ENCODE results near the gene CXCL12.

CXCL12 gene

DNA sequence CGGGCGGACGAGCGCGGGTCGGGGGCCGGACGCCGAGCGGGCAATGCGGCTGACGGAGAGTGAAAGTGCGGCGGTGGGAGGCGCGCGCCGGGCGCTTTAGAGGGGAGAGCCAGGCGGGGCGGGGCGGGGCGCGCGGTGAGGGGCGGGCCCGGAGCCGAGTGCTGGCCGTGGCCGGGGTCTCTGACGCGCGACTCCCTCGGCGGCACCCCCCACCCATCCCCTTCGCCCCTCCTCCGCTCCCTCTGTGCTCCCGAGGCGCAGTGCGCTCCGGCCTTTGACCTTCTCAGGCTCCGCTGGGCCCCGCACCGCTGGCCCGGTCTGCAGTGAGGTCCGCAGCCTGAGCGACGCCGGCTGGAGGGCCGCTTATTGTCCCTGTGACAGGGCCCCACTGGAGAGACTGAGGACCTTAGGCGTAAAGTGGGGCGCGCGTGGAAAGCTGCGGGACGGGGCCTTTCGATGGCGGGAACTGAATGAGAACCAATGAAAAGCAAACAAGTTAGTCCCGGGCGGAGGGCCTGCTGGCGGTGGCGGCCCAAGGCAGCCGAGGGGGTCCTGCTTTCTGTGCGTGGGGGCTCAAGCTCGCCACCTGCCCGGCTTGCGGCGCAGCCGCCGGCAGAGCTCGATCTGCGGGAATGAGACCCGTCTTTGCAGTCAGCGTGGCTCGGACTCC lies at the start of gene CXCL12:
TSS of gene CXCL12 (minus strand) at position 72 of the 670 bp plus-strand sequence. CDS start 92 bp downstream, outside the sequence.
- no peak for DNase-seq

DNA sequence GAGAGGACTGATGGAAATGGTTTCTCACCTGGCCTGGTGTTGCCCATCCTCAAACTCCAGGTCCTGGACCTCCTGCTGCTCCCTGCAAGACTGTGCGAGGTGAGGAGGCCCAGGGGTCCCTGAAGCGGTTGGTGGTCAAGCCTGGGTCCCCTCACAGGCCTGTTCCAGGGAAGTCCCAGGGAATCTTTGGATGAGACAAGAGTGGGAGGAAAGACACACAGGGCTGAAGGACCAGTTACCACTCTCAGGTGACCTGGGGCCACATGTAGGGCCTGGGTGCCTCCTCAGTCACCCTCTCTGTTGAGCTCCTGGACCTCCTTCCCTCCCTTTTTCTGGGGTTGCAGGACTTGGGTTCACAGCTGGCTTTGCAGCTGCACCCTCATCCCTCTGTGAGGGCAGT lies 42.6 kb upstream of the CXCL12 start:
- DNase-seq = peak in 1 of 6 experiments; percentile 0

DNA sequence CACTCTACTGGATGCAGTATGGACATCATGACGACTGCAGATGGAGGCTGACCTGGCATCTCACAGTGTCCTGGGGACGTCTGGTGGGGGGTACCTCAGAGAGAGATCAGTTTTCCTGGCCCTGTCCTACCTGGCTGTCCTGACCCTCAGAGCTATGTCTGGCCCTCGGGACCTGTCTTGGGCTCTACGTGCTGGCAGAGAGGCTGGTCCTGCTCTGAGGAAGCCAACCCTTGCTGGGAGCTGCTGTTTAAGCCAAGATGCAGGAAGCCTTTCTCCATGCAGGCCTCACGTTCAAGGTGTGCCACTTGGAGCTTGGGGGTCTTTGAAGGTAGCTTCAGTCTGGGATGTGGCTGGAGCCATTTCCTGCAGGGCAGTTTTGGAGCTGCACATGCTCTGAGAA lies 42.1 kb upstream of the CXCL12 start:
- DNase-seq = no peak

DNA sequence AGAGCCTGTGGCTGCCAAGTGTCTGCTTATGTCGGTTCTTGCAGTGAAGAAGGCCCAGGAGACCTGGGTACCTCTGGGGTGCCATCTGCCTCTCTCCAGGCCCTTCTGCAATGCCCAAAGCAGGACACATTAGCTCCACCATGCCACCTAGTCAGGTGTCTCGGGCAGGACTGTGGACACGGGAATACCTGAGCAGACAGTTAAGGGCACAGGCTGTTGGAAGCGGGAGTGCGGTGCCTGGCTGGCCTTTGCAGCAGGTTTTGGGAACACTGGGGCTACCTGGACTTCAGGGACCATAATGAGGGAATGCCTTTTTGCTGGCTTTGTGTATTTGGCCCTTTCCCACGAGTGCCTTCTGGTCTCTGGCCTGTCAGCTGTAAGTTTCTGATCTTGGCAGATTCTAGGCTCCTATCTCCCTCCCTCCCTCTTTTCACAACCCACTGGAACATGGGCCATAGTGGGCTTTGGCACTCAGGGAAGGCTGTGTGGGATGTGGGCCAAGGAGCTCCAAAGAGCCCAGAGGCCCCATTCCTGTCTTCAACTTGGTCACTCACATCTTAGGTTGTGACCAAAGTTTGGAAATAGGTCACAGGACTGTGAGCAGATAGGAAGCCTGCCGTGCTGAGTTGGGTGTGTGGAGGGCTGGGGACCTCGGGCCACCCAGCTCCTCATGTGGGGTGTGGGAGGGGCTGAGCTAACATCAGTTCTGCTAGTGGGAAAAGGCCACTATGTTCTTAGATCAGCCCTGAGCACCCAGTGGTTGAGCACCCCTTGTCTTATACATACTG lies 41.5 kb upstream of the CXCL12 start:
- no peak for DNase-seq

DNA sequence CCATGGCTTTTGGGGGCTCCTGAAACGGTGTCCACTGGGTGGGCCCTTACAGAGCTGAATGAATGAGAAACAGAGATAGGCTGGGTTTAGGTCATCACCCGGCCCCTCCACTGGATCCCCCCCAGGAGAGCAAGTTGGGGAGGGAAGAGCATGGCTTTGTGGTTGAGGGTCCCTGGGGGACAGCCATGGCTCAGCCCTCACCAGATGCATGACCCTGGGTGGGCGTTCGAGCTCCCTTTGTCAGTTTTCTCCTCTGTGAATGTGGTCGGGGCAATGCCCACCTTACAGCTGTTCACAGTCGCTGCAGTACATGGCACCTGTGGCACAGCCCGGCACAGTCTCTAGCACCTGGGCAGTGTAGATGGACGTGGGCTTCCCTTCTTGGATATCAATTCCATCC lies 40.6 kb upstream of the CXCL12 start:
- DNase-seq = no peak

DNA sequence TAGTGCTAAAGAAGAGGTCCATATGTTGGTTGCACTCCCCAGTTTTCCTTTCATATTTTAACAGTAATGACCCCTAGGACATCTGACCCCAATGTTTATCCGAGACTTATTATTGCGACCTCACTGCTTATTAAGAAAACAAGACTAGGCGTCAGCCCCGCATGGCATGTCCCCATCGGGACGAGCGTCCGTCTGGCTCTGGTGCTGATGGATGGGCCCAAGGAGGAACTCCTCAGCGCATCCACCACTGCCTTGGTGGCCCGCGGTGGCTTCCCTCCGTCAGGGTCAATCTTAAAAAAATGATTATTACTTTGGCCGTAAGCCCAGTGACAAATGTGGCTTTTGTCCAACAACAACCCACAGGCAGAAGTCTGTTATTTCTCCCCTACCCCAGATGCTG lies 40.1 kb upstream of the CXCL12 start:
- DNase-seq = no peak

DNA sequence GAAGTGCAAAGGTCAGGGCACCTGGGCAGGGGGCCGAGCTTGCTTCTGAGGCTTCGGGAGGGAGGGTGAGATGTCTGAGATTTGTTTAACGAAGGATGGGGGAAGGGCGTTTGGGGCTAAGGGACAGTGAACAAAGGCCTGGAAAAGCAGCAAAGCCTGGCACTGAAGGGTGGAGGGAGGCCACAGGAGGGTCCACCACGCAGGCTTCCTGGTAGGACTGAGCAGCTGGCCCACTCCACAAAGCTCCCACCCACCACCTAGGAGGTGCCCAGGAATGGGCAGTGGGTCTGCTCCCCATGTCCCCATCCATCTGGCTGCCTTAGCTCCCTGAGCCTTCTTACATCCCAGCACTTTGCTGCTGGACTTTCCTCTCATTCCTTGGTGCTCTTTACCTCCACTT lies 39.4 kb upstream of the CXCL12 start:
- DNase-seq = no peak

DNA sequence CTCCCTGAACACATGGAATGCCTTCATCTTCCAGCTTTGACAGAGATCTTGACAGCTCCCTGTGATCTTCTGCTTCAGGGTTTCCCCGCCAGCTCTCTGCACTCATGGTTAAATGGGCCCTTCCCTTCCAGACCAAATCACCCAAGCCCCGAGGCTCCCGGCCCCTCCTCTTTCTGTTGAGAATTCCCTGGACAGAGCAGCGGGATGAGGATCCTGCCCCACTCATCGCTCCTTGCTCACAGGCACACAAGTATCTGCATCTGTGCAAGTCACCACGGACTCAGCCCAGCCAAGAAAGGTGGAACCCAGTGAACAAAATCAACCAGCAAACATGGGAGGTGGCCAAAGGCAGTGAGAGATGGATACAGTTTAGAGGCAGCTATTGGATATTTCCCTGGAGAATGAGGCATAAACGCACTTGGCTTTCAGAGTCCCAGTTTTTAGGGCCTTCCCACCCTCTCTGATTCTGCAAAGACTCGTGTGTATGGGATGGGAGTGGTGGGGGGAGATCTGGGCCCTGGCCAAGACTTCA lies 37.7 kb upstream of the CXCL12 start:
- DNase-seq = no peak

DNA sequence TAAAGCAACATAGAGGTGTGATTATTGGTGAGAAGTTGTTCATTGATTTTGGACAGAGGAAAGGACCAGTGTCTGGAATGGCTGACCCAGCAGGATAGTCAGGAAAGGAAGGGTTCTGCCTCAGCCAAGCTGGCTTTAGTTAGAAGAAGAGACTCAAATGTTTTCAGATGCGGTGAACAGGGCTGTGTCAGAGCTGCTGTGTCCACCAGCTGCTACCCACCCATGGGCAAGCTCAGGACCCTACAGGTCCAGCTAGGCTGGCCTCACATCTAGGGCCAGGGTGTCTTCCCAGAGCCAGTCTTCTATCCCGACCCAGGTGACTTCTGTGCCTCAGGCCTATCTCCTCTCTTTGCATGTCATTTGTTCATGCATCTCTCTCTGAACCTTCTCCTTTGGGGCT lies 37.3 kb upstream of the CXCL12 start:
- DNase-seq = no peak

DNA sequence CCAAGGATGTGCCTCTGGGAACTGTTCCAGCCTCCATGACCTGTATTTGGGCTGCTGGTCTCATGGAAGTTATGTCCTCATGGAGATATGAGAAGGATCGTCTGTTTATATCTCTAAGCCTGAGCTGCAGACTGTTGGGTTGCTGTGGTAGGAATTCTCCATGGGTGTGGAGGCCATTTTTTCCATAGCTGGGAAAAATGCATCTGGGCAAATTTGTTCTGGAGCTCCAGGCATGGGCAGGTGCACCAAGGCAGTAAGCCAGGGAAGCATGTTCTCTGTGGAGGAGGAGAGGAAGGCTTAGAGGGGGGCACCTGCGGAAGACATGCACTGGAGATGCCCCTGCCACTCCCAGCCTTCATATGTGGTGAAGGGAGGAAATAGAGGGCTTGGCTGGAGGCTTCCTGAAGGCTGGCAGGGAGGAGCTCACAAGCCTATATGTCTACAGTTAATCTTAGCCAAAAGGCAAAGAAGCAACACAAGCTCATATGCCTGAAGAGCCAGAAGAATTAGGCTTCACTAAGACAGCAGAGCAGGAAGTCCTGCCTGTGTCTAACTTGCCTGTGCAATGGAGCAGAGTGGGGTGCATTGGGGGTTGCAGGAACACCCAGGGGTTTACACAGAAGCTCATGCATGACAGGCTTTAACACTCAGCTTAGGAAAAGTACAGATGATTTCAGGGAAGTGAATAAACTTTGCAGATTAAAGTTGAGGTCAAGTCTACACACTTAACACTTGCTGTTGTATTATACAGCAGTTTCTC lies 35.1 kb upstream of the CXCL12 start:
- DNase-seq = no peak

DNA sequence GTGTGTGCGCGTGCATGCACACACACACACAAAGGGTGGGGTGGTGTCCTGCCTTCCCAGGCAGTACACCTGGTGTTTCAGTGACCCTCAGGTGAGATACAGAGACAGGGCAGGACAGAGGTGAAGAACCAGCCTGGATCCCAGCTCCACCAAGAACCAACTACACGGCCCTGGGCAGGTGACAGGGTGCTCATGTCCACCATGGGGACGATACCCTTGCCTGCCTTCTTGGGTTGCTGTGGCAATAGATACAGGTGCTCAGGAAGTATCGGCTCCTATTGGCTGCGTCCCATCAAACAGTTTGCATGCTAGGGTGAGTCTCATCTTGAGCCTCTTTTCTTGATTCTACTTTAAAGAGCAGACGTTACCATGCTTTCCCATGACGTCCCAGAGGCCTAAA lies 33.7 kb upstream of the CXCL12 start:
- no peak for DNase-seq

DNA sequence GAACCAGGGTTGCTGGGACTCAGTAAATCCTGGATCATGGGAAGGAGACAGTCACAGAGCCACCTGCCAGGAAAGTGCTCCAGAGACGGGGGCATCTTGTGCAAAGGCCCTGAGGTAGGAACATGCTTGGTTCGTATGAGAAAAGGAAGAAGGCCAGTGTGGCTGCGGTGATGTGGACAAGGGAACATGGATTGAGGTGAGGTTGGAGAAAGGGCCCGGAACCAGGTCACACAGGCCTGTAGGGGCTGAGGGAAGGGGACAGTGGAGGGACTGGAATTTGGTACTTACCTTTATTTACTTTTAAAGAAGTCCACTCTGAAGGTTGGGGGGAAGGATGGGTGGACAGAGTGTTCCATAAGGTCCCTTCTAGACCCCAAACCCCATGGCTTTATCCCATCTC lies 32.9 kb upstream of the CXCL12 start:
- DNase-seq = no peak

DNA sequence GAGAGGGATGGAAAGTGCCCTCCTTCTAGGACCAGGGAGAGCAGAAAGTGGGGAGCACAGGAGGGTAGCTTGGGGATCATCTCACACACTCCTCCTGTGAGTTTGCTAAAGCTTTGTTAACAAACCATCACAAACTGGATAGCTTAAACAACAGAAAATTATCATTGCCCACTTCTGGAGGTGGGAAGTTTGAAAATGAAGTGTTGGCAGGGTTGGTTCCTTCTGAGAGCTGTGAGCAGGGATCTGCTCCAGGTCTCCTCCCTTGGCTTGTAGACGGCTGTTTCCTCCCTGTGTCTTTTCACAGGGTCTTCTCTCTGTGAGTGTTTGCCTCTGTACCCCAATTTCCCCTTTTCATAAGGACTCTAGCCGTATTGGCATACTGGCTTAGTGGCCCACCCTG lies 32.0 kb upstream of the CXCL12 start:
- DNase-seq = no peak

DNA sequence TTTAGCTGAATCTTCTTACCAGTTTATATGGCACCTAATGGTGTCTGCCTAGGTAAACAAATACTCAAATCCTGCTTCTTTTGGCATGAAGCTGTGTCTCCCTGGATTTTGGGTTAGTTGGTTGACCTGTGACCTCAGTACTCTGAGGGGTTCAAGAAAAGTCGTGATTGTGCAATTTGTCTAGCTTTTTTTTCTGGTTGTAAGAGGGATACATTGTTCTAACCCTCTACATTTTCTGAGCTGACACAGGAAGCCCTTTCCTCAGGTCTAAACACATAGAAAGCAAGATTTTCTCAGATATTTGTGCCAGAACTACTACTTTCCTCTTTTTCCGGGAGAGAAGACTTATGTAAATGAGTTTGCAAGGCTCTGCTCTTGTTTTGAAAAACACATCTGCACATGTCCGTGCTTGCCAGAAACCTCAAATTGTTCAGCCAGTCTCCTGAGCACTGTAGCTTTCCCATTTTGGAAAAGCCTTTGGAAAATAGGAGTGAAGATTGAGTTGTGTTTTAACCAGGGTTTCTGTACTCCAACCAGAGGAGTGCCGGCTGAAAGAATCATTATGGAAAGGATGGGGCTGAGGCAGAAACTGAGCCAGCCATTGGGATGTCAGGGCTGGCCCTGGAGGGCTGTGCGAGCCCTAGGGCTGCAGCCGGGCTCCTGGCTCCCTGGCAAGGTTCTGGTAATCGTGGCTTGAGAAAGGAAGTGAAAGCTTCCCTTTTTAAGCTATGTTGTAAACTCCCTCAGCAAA lies 31.3 kb upstream of the CXCL12 start:
- DNase-seq = no peak

DNA sequence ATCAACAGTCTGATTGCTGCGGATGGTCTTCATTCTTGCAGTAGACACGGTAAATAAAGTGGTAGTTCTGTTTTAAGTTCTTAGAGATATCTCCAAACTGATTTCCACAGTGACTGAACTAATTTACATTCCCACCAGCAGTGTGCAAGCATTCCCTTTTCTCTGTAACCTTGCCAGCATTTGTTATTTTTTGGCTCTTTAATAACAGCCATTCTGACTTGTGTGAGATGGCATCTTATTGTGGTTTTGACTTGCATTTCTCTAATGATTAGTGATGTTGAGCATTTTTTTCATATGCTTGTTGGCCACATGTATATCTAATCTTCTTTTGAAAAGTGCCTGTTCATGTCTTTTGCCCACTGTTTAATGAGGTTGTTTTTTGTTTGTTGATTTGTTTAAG lies 30.2 kb upstream of the CXCL12 start:
- no peak for DNase-seq

DNA sequence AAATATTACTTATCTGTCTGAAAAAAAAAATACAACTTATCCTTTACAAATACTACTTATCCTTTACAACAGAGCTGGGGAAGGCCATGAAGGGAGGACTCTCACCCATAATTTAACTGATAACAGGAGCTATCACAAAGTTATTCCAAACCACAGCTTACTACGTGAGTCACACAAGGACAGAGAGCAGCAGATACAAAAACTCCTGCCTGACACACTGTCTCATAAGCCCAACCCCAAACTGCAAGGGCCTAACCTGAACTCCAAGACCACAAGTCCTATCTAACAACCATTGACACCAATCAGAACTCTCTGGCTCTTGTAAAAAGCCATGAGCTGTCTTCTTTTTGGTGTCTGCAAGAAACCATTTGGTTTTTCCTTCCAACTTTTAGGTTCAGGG lies 28.5 kb upstream of the CXCL12 start:
- DNase-seq = no peak

DNA sequence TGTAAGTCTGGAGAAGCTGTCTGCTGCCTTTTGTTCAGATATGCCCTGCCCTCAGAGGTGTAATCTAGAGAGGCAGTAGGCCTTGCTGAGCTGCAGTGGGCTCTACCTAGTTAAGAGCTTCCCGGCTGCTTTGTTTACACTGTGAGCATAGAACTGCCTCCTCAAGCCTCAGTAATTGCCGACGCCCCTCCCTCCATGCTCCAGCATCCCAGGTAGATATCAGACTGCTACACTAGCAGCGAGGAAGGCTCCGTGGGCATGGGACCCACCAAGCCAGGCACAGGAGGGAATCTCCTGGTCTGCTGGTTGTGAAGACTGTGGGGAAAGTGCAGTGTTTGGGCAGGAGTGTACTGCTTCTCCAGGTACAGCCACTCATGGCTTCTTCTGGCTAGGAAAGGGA lies 26.4 kb upstream of the CXCL12 start:
- DNase-seq = no peak

DNA sequence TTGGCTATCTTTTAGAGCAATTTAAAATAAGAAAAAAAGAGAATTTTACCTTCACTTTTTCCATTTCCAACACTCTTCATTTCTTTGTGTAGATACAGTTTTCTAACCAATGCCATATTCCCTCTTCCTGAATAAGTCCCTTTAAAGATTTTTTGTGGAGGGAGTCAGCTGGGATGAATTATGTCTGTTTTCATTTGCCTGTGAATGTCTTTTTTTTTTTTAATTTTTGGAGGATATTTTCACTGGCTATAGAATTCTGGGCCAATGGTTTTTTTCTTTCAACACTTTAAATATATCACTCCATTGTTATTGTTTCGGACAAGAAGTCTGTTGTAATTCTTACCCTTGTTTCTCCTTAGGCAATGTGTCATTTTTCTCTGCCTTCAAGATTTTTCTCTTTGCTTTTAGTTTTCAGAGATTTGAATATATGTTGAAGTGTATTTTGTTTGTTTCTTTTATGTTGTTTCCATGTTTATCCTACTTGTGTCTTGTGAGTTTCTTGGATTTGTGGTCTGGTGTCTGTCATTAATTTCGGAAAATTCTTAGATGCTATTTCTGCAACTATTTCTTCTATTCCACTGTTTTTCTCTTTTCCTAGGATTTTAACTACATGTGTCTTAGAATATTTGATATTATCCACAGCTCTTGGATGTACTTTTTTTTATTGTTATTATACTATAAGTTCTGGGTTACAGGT lies 20.0 kb upstream of the CXCL12 start:
- no peak for DNase-seq

DNA sequence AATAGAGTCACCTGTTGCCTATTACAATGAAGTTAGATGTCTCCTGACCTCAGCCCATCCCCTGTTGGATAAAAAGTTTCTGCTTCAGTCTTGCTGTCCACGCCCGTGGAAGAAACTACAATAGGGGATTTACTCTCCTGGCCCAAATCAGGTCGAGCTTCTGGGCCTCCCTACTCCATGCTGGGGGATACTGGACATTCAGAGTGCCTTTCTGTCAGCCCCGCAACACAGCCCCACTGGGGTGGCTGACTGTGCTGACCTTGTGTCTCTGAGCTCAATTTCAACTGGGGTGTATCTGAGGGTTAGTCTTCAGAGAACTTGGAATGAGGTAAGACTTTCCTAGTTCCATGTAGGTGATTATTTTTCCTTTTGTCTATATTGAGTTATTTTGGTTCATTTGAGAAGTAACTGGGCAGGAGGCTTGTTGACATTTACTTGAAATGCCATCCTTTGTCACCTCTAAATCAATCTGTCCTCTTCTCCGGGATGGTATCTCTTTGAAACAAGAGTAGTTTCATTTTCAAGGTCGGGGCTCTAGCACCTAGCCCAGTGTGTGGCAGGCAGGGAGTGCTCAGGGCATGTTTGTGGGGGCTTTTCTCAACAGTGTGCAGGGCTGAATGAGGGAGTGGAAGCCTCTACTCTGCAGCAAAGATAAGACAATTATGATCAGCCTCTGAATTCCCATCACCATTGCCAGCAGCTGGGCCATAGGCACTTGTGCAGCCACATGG lies 17.7 kb upstream of the CXCL12 start:
- no peak for DNase-seq

DNA sequence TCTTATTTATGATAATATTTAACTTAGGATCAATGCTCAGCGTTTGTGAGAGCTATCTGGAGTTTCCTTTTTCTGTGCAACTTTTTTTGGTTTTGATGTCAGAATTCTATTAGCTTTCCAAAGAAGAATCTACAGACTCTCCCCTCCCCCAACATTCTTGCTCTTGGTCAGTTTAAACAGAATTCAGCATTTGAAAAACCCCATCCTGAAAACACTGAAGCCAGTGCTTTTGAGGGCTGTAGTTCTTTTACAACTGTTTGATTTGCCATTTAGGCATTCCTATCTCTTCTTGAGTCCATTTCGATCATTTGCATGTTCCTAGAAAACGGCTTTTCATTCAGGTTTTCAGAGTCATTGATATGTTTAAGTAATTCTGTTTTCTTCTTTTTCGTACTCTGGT lies 15.6 kb upstream of the CXCL12 start:
- DNase-seq = no peak

DNA sequence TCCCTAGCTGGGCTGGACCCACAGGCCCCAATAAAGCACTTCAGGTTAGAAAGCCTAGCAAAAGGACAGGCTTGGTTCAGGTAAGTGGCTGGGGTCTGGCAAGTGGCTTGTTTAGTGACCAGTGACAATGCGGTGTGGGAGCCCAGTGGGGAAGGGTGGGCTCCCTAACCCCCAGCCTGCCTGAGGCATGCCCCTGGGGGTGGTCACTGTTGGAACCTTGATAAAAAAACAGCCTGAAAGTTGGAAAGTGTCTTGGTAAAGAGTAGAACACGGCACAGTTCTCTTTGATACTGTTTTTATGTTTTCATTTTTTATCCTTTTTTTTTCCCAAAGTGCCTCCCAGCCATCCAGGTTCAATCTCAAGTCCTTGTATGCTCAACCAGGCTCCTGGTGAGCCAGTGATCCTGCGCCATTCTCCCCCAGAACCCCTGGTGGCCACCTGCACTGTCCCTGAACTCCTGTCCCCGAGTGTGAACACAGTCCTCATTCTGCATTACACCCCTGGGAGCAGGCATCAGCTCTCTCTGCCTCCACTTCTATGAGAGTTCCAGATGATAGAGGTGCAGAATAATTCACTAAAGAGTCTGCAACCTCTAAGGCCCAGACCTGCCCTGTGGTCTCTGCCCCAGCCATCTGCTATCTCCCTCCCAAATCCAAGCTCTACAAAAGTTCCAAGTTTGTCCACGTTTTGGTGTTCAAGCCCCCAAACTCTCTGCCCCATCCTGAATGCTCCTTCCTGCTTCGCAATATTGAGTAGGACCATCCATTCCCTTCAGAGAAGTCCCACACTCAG lies 15.0 kb upstream of the CXCL12 start:
- no peak for DNase-seq

Measured in stimulated activated naive CD4-positive, alpha-beta T cell (primary cell).